Sigmoid colon (tissue), 7 donors: Measurements from ENCODE around the gene SLC1A3. TPM values are rescaled to one million over a fixed set of nuclear protein-coding genes. Genes with fewer than 3 reads are reported as not detected.

Experiments
- DNase-seq: peaks from one replicate; pipeline ENCODE4 v3.0.0-alpha.2; 2019
- H3K27ac ChIP-seq, 4 donors: fragments of 200-600 bp; sonication (generic); one replicate each; pipeline ENCODE4 v1.5.1; 2016 to 2019; ENCODE audit warnings: mild to moderate bottlenecking in 1 of 4
- H3K27me3 ChIP-seq, 3 donors: fragments of 200-600 bp; sonication (generic); one replicate each; pipeline ENCODE4 v1.5.1; 2019; ENCODE audit warnings: mild to moderate bottlenecking in 1 of 3
- H3K36me3 ChIP-seq, 4 donors: fragments of 200-600 bp; sonication (generic); one replicate each; pipeline ENCODE4 v1.5.1; 2016 to 2019
- H3K4me1 ChIP-seq, 4 donors: fragments of 200-600 bp; sonication (generic); one replicate each; pipeline ENCODE4 v1.5.1; 2017 to 2019
- H3K4me3 ChIP-seq, 4 donors: fragments of 200-600 bp; sonication (generic); one replicate each; pipeline ENCODE4 v1.5.1; 2017 to 2019; ENCODE audit warnings: mild to moderate bottlenecking in 2 of 4, moderate library complexity in 1 of 4
- H3K9me3 ChIP-seq, 4 donors: fragments of 200-600 bp in 3 of 4; sonication (generic) in 3 of 4; one replicate each; pipeline versions ENCODE4 v1.5.1 to v1.6.1; 2013 to 2019
- EP300 ChIP-seq, 4 donors: sonication (generic); formaldehyde crosslinking; IDR thresholded peaks; one replicate each; pipeline ENCODE4 v1.6.1; 2017; ENCODE audit warnings: antibody characterized with exemption in 4 of 4
- POLR2A ChIP-seq, 2 donors: fragments of 450-650 bp; IDR thresholded peaks; one replicate each; pipeline ENCODE4 v1.6.1; 2016; ENCODE audit warnings: antibody characterized with exemption in 2 of 2, mild to moderate bottlenecking in 2 of 2, moderate library complexity in 2 of 2
- POLR2AphosphoS5 ChIP-seq, 4 donors: sonication (generic); formaldehyde crosslinking; IDR thresholded peaks; one replicate each; pipeline ENCODE4 v1.6.1; 2017; ENCODE audit warnings: antibody characterized with exemption in 4 of 4
- WGBS, 2 donors: extraction: QIAGEN DNeasy Blood & Tissue Kit; methylation state at CpG; one replicate each; pipeline ENCODE4 v1.1.7; 2013; 5-methylcytosine and 5-hydroxymethylcytosine counted together
- intact Hi-C: fragments of 100-400 bp; cut with DNase I; formaldehyde crosslinking; loops from one replicate; pipeline ENCODE4 v1.15.1; 2023
- polyA plus RNA-seq, 3 donors: library from polyadenylated mRNA; stranded (reverse); fragments of 200-250 nt; gene quantifications; one replicate each; pipeline ENCODE4 v1.2.3, GENCODE V29; 2013
- total RNA-seq, 4 donors: library from RNA; depleted of rRNA; stranded (reverse); fragments of >200 nt; gene quantifications; one replicate each; pipeline ENCODE4 v1.1.0, GENCODE V29; 2016
- TF ChIP-seq, protein P1 (sequence below), 4 experiments: fragments of 450-650 bp in 3 of 4; fragments of 200-600 bp in 1 of 4; IDR thresholded peaks; one replicate each; pipeline ENCODE4 v1.5.1; 2016 to 2019; ENCODE audit warnings: antibody characterized with exemption in 4 of 4, mild to moderate bottlenecking in 3 of 4, moderate library complexity in 2 of 4
- donor health status: healthy with polysubstance abuse.
- donor health status: Bipolar disorder and iron deficiency.
- donor health status: healthy.

The SLC1A3 gene
- total and polyA plus RNA-seq, 7 donors, result 1.8 to 23.6 (median 16.8) TPM

DNA sequence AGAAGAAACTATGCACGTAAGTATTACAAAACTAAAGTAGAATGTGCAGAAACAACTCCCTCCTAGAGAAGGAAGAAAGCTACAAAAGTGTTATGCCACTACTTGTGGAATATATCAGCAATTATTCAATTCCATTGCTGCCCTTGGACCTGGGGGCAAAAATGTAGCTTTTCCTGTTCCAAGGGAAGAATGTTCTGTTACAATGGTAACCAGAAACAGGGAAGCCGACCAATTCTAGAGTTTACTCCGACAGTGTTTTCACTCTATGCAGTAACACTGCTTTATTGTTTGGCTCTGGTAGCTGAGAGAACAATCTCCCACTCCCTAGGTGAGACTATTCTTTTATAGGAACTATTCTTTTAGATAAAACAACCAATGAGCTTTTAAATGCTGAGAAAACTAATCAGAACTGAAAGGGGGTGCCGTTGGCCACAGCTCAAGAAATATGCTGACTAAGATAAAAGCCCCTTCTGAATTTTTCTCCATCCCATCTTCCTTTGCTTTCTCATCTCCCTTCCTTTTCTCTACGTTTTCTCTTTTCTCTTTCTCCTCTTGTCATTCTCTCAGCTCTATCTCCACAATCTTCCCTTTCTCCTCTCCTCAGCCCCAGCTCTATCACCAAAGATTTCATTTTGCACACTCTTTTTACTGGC, 54.1 kb downstream of the SLC1A3 start:
- Histone ChIP-seq H3K4me1 (peaks cover 0 to 11% (median 7%) of the 10 kb centered on the region in 4 donors), H3K9me3 (no peaks in the 10 kb centered on the region), H3K36me3 (no peaks in the 10 kb centered on the region), H3K4me3 (no peak overlapping the region), H3K27me3 (no peaks in the 10 kb centered on the region), H3K27ac (no peak overlapping the region)
- intact Hi-C loops, result no loop called here
- TF ChIP-seq POLR2AphosphoS5 (IDR thresholded peaks at IDR 0.05) (no peak), EP300 (IDR thresholded peaks at IDR 0.05) (no peak), POLR2A (IDR thresholded peaks at IDR 0.05) (no peak)
- TF ChIP-seq, protein P1, sequence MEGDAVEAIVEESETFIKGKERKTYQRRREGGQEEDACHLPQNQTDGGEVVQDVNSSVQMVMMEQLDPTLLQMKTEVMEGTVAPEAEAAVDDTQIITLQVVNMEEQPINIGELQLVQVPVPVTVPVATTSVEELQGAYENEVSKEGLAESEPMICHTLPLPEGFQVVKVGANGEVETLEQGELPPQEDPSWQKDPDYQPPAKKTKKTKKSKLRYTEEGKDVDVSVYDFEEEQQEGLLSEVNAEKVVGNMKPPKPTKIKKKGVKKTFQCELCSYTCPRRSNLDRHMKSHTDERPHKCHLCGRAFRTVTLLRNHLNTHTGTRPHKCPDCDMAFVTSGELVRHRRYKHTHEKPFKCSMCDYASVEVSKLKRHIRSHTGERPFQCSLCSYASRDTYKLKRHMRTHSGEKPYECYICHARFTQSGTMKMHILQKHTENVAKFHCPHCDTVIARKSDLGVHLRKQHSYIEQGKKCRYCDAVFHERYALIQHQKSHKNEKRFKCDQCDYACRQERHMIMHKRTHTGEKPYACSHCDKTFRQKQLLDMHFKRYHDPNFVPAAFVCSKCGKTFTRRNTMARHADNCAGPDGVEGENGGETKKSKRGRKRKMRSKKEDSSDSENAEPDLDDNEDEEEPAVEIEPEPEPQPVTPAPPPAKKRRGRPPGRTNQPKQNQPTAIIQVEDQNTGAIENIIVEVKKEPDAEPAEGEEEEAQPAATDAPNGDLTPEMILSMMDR (IDR thresholded peaks at IDR 0.05), result no peak
- WGBS, 2 donors, result 48 to 73% methylated on average over 5 of the region's 5 CpGs
- no peak for DNase-seq

DNA sequence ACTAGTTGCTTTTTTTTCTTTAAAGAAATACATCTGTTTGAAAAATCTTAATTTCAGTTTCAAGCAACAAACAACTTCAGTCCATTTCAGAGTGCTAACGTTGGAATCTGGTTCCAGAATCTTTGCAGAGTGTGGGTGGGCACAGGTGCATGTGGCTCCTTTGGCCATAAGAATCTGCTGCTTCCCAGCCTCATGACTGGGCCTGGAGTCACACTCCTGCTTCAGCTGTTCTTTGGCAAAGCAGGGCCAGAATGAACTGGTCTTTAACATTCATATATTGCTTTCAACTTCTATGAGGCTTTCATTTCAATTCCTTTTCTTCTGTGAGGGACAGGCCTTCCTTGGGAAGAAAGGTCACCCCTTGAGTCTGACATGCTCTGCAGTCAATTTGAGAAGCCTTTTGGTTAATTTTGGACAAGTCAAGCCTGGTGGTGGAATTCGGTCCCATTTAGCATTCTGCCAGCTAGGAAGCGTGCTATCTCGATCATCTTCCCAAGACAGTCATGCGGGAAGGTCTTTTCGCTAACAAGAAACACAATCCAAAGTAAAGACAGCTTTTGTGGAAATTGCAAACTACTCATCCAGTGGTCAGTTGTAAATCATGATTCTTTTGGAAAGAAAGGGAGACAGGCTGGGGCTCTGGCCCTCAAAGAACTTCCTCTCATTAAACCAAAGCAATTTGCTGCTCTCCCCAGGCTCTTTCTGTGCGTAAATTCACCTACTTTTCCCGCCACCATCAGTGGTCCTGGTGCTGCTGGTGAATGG, 55.2 kb downstream of the SLC1A3 start:
- intact Hi-C loops, result no loop called here
- no peaks in the 10 kb centered on the region for H3K36me3 ChIP-seq
- no peaks in the 10 kb centered on the region for H3K27me3 ChIP-seq
- H3K4me1 ChIP-seq, result peaks cover 0 to 11% (median 7%) of the 10 kb centered on the region in 4 donors
- no peak overlapping the region for H3K4me3 ChIP-seq
- WGBS, 2 donors, result 90 to 93% methylated on average over 8 of the region's 8 CpGs
- no peaks in the 10 kb centered on the region for H3K9me3 ChIP-seq
- no peak for DNase-seq
- H3K27ac ChIP-seq, result no peak overlapping the region
- TF ChIP-seq POLR2A (IDR thresholded peaks at IDR 0.05) (no peak), EP300 (IDR thresholded peaks at IDR 0.05) (no peak), POLR2AphosphoS5 (IDR thresholded peaks at IDR 0.05) (no peak)
- TF ChIP-seq, protein P1 (IDR thresholded peaks at IDR 0.05), result no peak

DNA sequence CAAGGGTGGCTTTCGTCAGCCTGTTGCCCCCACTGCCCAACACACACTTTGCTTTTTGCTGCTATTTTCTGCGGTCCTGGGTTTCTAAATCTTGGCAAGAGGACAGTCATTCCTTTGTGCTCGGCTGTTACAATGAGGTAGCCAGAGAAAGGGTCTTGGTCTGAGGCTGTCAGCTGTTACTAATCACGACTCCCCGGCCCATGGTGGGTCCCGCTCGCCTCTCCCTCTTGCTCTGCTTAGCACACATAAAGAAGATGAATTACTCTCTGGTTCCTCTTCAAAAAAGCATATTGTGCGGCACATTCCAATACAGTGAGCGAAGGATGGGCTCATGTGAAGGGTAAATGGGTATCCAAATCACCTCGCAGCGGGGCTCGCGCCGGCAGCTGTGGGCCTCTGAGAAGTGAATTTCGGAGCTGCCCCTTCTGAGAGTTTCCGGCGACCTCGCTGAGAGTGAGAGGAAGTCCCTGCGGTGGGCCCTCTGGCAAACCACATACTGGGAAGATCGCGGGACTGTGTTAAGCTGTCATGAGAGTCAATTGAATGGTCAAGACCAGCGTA, 56.0 kb downstream of the SLC1A3 start:
- no peak for TF ChIP-seq EP300 (IDR thresholded peaks at IDR 0.05)
- no peak for TF ChIP-seq POLR2A (IDR thresholded peaks at IDR 0.05)
- TF ChIP-seq, protein P1 (IDR thresholded peaks at IDR 0.05), result no peak
- TF ChIP-seq POLR2AphosphoS5 (IDR thresholded peaks at IDR 0.05), result no peak
- intact Hi-C loops, result no loop called here
- H3K27me3 ChIP-seq, result no peaks in the 10 kb centered on the region
- H3K4me1 ChIP-seq, result peaks cover 0 to 9% (median 7%) of the 10 kb centered on the region in 4 donors
- H3K36me3 ChIP-seq, result no peaks in the 10 kb centered on the region
- H3K9me3 ChIP-seq, result no peaks in the 10 kb centered on the region
- H3K4me3 ChIP-seq, result no peak overlapping the region
- WGBS, 2 donors, result 88 to 92% methylated on average over 22 of the region's 22 CpGs
- no peak overlapping the region for H3K27ac ChIP-seq
- no peak for DNase-seq

DNA sequence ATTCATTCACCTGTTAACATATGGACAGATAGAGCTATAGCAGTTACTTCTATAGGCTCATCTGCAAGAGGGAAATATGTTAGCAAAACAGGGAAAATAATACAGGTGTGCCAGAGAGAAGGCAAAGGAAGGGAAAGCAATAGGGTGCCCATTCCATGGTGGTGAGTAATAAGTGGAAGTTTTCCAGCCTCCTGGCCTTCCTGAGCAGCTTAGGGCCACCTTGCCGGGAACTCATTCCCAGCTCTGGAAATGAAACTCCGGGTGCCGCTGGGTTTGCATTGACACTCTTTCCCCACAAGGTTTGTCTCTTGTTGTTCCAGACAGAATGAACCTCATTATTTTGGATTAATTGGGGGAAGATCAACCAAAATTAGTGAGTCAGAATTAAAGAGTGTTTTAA, 58.4 kb downstream of the SLC1A3 start:
- no peak overlapping the region for H3K4me3 ChIP-seq
- no peak for DNase-seq
- WGBS, 2 donors, result 95% methylated on average over 3 of the region's 3 CpGs

More for the DNA sequence above, 58.4 kb downstream of the SLC1A3 start:
- Histone ChIP-seq H3K27ac (no peak overlapping the region), H3K4me1 (no peaks in the 10 kb centered on the region), H3K9me3 (no peaks in the 10 kb centered on the region), H3K27me3 (no peaks in the 10 kb centered on the region), H3K36me3 (no peaks in the 10 kb centered on the region)
- intact Hi-C loops, result no loop called here
- TF ChIP-seq, protein P1 (IDR thresholded peaks at IDR 0.05), result no peak
- TF ChIP-seq EP300 (IDR thresholded peaks at IDR 0.05), result no peak
